ENCODE results near the gene STARD5. TPM values are rescaled to one million over a fixed set of nuclear protein-coding genes. Genes with fewer than 3 reads are reported as not detected.

STARD5 gene
- total RNA-seq, 4 donors from 2014 or later = 1.3 to 5.8 (median 3.1) TPM

DNA sequence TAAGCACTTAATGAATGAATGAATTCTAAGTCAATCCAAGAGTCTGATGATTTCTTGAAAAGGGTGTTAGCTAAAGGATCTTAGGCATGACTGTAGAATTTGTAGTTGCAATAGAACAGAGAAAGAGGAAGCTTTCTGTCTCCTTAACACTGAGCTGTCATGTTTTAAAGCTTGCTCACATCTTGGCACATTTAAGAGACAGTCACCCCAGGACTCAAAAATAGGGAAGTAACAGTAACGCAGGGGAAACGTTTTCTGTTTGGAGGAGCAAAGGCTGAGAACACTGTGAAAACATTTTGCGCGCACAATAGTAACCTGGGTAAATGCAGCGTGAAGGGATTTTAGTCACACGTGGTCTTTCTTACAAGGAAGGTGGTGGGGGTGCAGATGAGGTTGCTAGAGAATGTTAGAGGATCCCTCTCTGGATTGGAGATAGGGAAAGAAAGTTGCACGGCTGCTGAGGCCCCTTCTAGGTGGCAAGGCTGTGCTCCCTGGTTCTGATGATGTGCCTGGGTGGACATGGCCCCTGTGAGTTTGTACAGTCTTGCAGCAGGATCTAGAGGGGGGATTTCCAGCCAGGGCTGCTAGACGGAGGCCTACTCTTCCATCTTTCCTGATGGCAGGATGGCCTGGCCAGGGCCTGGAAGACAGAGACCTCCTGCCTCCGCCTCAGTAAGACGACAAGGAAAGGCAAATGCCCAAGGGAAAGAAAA lies 12.0 kb downstream of the STARD5 start:
- TF ChIP-seq, protein P1, sequence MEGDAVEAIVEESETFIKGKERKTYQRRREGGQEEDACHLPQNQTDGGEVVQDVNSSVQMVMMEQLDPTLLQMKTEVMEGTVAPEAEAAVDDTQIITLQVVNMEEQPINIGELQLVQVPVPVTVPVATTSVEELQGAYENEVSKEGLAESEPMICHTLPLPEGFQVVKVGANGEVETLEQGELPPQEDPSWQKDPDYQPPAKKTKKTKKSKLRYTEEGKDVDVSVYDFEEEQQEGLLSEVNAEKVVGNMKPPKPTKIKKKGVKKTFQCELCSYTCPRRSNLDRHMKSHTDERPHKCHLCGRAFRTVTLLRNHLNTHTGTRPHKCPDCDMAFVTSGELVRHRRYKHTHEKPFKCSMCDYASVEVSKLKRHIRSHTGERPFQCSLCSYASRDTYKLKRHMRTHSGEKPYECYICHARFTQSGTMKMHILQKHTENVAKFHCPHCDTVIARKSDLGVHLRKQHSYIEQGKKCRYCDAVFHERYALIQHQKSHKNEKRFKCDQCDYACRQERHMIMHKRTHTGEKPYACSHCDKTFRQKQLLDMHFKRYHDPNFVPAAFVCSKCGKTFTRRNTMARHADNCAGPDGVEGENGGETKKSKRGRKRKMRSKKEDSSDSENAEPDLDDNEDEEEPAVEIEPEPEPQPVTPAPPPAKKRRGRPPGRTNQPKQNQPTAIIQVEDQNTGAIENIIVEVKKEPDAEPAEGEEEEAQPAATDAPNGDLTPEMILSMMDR (IDR thresholded peaks at IDR 0.05; ENCODE audit: low read depth) = no peak

DNA sequence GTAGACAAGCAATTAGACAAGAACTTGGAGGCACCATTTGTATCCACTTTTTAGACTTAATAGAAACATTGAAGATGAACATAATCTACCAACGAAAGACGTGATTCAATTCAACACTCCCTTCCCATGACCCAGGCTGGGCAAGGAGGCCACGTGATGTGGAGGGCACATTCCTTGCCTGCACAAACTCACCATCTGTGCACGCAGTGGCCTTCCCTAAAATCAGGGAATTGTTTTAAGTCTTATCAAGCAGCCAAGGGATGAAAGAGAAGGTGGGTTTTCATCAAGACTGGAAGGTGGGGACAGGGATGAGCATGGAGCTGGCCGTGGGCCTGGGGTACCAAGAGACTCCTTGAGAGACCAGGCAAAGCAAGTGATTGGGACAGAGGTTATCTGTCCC lies 13.5 kb downstream of the STARD5 start:
- TF ChIP-seq, protein P1 (IDR thresholded peaks at IDR 0.05; ENCODE audit: low read depth) = no peak

DNA sequence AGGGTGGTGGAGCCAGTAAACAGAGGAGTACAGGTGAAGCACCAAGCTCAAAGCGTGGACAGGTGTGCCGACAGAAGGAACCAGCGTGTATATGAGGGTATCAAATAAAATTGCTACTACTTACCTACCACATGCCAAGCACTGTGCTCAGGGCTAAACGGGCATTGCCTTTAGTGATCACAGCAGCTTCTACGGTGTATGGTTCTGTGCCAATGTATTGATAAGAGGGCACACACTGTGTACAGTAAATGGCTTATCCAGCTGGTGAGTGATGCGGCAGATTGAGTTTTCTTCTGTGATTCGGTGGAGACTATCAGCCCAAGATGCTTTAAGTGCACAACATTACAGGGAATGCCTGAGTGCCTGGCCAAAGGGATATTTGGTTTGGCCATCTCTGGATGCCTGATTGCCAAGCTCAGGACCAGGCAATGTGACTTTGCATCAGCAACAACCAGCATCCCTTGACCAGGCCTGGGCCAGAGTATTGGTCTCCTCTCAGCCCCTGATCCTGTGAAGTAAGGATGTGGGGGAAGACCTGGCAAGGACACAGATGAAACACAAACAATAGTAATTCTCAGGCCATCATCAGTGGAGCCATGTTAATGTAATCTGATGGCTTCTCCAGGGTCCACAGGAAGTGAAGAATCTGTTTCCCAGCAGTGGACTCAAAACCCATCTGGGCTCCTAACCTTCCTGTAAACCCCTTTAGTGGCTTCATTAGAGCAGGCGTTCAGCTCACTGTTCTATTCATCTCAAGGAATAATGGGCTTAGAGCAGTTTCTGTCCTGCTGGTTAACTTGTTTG lies 14.1 kb downstream of the STARD5 start:
- TF ChIP-seq, protein P1 (IDR thresholded peaks at IDR 0.05; ENCODE audit: low read depth) = no peak

DNA sequence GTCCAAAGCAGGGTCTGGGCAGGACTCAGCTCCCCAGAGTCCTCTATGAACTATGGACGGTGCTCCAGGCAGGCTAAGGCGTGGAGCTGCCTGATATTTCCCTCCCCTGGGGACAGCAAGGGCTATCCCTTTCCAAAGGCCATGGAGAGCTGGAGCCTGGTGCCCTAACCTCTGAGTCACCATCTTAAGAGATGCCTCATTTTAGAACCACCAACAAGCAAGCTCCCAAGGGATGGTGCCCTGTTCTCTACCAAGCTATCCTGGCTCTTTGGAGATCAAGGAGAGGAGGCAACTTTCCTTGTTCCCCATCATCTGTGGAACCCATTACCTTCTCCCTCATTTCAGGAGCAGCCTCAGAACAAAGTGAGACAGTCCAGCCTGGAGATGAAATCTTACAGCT lies 15.7 kb downstream of the STARD5 start:
- TF ChIP-seq, protein P1 (IDR thresholded peaks at IDR 0.05; ENCODE audit: low read depth) = no peak

DNA sequence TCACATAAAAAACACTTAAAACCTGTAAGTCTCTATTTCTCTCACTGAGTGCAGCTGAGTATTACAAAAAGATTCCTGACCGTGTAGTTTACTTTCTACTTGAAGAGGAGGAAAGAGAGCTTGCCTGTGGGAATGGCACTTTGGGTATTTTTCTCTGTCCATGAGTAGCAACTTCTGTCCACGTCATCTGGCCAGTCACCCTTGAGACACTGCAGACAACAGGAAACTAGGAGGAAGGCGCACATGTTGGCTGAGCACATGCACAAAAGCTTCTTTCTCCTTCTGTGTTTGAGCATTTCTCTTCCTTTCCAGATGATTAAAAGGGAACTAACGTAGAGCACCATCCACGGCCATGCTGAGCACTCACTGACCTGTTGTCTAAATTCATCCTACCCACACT lies 19.7 kb downstream of the STARD5 start:
- TF ChIP-seq, protein P1 (IDR thresholded peaks at IDR 0.05; ENCODE audit: low read depth) = no peak

DNA sequence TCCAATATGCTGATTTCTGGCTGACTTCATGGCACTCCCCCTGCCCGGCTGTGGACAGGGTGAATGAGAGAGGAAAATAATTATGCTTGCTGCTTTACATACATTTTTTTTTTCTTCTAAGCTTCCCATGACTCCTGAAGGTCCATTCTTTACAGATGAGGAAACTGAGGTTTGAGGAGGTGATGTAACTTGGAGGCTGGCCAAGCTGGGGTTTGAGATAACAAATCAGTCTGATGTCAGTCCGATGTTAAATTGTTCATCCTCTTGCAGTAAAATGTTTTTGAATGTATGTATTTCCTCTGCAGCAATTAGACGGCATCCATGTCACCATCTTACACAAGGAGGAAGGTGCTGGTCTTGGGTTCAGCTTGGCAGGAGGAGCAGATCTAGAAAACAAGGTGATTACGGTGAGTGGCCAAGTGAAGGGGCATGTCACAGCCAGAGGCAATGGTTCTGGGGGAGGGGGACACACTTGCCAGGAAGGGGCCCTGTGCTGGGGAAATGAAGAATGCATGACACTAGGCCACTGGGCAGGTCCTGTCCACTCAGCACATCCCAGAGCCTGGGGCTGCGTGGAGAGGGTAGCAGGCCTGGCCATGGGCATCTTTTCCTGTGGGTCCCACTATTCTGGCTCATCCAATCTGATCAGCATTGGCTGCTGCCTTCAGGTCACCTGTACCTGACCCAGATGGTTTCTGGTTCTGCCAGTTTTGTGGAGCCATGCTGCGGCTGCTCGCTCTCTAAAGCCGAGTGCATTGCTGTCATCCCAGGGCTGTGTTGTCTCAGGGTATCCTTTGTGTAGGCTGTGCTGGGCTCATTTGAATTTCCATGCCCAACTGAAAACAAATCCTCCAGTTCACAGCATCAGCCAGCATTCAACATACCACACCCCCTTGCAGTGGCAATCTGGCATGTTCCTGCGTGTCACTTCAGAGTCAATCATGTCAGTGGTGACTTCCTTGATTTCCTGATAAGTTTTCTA lies 20.4 kb downstream of the STARD5 start:
- TF ChIP-seq, protein P1 (IDR thresholded peaks at IDR 0.05; ENCODE audit: low read depth) = no peak
